Measurements from ENCODE around the gene GJA4.

GRCh38 chr1:34808051-34808810 is 15.4 kb downstream of the GJA4 start:
- TF ChIP-seq CTCF (IDR thresholded peaks at IDR 0.05; ENCODE audit: low read depth, low read length) (no peak), POLR2A (IDR thresholded peaks at IDR 0.05; ENCODE audit: extremely low read depth, insufficient read length) (no peak)

Measured in NB4 (cell line).